Measurements from ENCODE around the gene PDE3A.

DNA sequence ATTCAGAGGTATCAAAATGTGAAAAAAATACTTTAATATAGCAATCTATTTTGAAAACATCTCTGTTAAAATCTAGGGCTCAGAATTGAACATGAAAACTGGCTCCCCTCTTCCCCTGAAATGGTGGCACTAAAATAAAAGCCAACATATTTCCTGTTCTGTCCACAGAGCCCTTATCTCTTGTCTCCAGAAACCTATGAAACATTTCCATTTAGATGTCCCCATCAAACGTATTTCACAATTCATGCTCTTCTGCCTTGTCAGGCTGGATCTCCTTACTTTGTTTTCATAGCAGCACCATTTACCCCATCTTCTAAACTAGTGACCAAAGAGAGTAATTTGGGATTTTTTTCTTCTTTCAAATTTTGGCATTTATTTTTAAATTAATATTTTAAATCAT lies 42.4 kb downstream of the PDE3A start:
- TF ChIP-seq CBFB (CRISPR knock-in tag; IDR thresholded peaks at IDR 0.05; ENCODE audit: low read depth) (no peak), RELA (CRISPR knock-in tag; IDR thresholded peaks at IDR 0.05; ENCODE audit: borderline replicate concordance) (no peak), FOXP1 (CRISPR knock-in tag; IDR thresholded peaks at IDR 0.05; ENCODE audit: borderline replicate concordance) (no peak), CREB1 (CRISPR knock-in tag; IDR thresholded peaks at IDR 0.05) (no peak), KAT7 (CRISPR knock-in tag; IDR thresholded peaks at IDR 0.05; ENCODE audit: borderline replicate concordance) (no peak), IRF2 (CRISPR knock-in tag; IDR thresholded peaks at IDR 0.05; ENCODE audit: borderline replicate concordance, low read depth) (no peak), ZNF138 (CRISPR knock-in tag; conservative IDR thresholded peaks at IDR 0.05) (no peak), NFYB (CRISPR knock-in tag; conservative IDR thresholded peaks at IDR 0.05; ENCODE audit: low read depth) (no peak), ATF6 (CRISPR knock-in tag; IDR thresholded peaks at IDR 0.05) (no peak), ESRRA (CRISPR knock-in tag; IDR thresholded peaks at IDR 0.05; ENCODE audit: borderline replicate concordance) (no peak)
- TF ChIP-seq, protein P1, sequence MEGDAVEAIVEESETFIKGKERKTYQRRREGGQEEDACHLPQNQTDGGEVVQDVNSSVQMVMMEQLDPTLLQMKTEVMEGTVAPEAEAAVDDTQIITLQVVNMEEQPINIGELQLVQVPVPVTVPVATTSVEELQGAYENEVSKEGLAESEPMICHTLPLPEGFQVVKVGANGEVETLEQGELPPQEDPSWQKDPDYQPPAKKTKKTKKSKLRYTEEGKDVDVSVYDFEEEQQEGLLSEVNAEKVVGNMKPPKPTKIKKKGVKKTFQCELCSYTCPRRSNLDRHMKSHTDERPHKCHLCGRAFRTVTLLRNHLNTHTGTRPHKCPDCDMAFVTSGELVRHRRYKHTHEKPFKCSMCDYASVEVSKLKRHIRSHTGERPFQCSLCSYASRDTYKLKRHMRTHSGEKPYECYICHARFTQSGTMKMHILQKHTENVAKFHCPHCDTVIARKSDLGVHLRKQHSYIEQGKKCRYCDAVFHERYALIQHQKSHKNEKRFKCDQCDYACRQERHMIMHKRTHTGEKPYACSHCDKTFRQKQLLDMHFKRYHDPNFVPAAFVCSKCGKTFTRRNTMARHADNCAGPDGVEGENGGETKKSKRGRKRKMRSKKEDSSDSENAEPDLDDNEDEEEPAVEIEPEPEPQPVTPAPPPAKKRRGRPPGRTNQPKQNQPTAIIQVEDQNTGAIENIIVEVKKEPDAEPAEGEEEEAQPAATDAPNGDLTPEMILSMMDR (IDR thresholded peaks at IDR 0.05): no peak
- TF ChIP-seq, protein P2, sequence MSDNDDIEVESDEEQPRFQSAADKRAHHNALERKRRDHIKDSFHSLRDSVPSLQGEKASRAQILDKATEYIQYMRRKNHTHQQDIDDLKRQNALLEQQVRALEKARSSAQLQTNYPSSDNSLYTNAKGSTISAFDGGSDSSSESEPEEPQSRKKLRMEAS (CRISPR knock-in tag; IDR thresholded peaks at IDR 0.05): no peak
- TF ChIP-seq, protein P3, sequence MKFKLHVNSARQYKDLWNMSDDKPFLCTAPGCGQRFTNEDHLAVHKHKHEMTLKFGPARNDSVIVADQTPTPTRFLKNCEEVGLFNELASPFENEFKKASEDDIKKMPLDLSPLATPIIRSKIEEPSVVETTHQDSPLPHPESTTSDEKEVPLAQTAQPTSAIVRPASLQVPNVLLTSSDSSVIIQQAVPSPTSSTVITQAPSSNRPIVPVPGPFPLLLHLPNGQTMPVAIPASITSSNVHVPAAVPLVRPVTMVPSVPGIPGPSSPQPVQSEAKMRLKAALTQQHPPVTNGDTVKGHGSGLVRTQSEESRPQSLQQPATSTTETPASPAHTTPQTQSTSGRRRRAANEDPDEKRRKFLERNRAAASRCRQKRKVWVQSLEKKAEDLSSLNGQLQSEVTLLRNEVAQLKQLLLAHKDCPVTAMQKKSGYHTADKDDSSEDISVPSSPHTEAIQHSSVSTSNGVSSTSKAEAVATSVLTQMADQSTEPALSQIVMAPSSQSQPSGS (CRISPR knock-in tag; IDR thresholded peaks at IDR 0.05; ENCODE audit: borderline replicate concordance, low read depth): no peak
- TF ChIP-seq, protein P4, sequence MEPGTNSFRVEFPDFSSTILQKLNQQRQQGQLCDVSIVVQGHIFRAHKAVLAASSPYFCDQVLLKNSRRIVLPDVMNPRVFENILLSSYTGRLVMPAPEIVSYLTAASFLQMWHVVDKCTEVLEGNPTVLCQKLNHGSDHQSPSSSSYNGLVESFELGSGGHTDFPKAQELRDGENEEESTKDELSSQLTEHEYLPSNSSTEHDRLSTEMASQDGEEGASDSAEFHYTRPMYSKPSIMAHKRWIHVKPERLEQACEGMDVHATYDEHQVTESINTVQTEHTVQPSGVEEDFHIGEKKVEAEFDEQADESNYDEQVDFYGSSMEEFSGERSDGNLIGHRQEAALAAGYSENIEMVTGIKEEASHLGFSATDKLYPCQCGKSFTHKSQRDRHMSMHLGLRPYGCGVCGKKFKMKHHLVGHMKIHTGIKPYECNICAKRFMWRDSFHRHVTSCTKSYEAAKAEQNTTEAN (CRISPR knock-in tag; IDR thresholded peaks at IDR 0.05): no peak
